Measurements from ENCODE around the gene ERO1B.

The ERO1B gene

GRCh38 chr1:236207121-236207520 lies 74.6 kb downstream of the ERO1B start:
- no peak for TF ChIP-seq POLR2AphosphoS5 (IDR thresholded peaks at IDR 0.05; ENCODE audit: low read depth)
- no peak for TF ChIP-seq CTCF (IDR thresholded peaks at IDR 0.05; ENCODE audit: insufficient read depth, low read length)
- no peak for TF ChIP-seq REST (IDR thresholded peaks at IDR 0.05; ENCODE audit: insufficient replicate concordance, low read depth)
- TF ChIP-seq GABPA (IDR thresholded peaks at IDR 0.05; ENCODE audit: low read depth), result no peak
- no peak for TF ChIP-seq SPI1 (IDR thresholded peaks at IDR 0.05; ENCODE audit: borderline replicate concordance, low read depth)
- Histone ChIP-seq H3K27me3 (ENCODE audit: insufficient read depth, poor library complexity, severe bottlenecking) (no peaks in the 10 kb centered on the region), H3K4me3 (replicated peaks; ENCODE audit: insufficient read depth, low read length) (no peak overlapping the region), H3K27ac (replicated peaks) (no peak overlapping the region)
- DNase-seq (ENCODE audit: low read depth in 1 of 2, low spot score in 1 of 2), result no peak

DNA sequence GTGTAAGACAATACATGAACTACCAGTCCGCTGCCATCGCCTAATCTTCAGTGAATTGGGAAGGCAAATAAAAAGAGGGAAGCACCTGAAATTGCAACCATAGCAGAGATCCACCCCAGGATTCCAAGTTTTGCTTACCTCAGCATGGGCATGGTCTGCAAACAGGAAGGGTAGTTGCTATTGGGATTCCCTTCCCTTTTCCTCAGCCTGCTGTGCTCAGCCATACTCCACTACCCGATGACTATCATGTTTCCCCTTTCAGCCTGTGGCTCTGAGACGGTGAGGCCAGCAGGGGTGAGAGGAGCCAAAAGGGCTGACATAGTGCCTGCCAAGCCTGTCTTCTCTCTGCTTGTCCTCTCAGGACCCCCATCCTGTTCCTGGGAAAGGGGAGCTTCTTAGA lies 75.2 kb downstream of the ERO1B start:
- TF ChIP-seq GABPA (IDR thresholded peaks at IDR 0.05; ENCODE audit: low read depth), result no peak
- no peak for TF ChIP-seq CTCF (IDR thresholded peaks at IDR 0.05; ENCODE audit: insufficient read depth, low read length)
- TF ChIP-seq POLR2AphosphoS5 (IDR thresholded peaks at IDR 0.05; ENCODE audit: low read depth), result no peak
- TF ChIP-seq SPI1 (IDR thresholded peaks at IDR 0.05; ENCODE audit: borderline replicate concordance, low read depth), result no peak
- TF ChIP-seq REST (IDR thresholded peaks at IDR 0.05; ENCODE audit: insufficient replicate concordance, low read depth), result no peak
- Histone ChIP-seq H3K4me3 (replicated peaks; ENCODE audit: insufficient read depth, low read length) (no peak overlapping the region), H3K27ac (replicated peaks) (no peak overlapping the region), H3K27me3 (ENCODE audit: insufficient read depth, poor library complexity, severe bottlenecking) (no peaks in the 10 kb centered on the region)
- DNase-seq (ENCODE audit: low read depth in 1 of 2, low spot score in 1 of 2), result peak in 1 of 2 experiments; percentile 38

DNA sequence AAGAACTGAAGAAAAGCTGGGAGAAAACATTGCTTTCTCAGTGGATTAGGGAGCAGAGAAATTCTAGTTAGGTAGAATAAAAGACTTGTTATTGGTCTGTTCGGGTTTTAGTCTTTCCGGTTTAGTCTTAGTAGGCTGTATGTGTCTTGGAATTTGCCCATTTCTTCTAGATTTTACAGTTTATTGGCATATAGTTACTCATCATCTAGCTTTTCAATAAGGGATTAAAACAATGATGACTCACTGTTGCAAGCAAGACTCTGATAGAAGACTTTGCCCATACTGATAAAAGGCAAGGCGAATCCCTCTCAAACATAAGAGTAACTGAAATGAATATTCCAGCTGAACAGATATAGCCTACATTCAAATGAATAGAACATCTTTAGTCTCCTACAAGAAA lies 77.1 kb downstream of the ERO1B start:
- Histone ChIP-seq H3K27me3 (ENCODE audit: insufficient read depth, poor library complexity, severe bottlenecking) (no peaks in the 10 kb centered on the region), H3K4me3 (replicated peaks; ENCODE audit: insufficient read depth, low read length) (no peak overlapping the region), H3K27ac (replicated peaks) (no peak overlapping the region)
- no peak for DNase-seq (ENCODE audit: low read depth in 1 of 2, low spot score in 1 of 2)
- no peak for TF ChIP-seq REST (IDR thresholded peaks at IDR 0.05; ENCODE audit: insufficient replicate concordance, low read depth)
- TF ChIP-seq SPI1 (IDR thresholded peaks at IDR 0.05; ENCODE audit: borderline replicate concordance, low read depth), result no peak
- no peak for TF ChIP-seq GABPA (IDR thresholded peaks at IDR 0.05; ENCODE audit: low read depth)
- no peak for TF ChIP-seq POLR2AphosphoS5 (IDR thresholded peaks at IDR 0.05; ENCODE audit: low read depth)
- no peak for TF ChIP-seq CTCF (IDR thresholded peaks at IDR 0.05; ENCODE audit: insufficient read depth, low read length)
